ENCODE data around the gene INSL3.
A peak's percentile ranks its signal among the peaks of the same experiment; 100 is the strongest.

Gene INSL3

GRCh38 chr19:17821190-17821589 is at the start of gene INSL3:
Gene INSL3 (minus strand): TSS chr19:17821519. CDS start chr19:17821506, 13 bp downstream.
- DNase-seq (ENCODE audit: low spot score): no peak

- no peak for DNase-seq (ENCODE audit: low spot score)
These were observed 47.8 kb upstream of the INSL3 start for GRCh38 chr19:17869114-17869608.

- DNase-seq (ENCODE audit: low spot score): no peak
These were observed 47.4 kb upstream of the INSL3 start for GRCh38 chr19:17868669-17869068.

- no peak for DNase-seq (ENCODE audit: low spot score)
These were observed 45.7 kb upstream of the INSL3 start for GRCh38 chr19:17866964-17867486.

- no peak for DNase-seq (ENCODE audit: low spot score)
These were observed 45.1 kb upstream of the INSL3 start for GRCh38 chr19:17866312-17866963.

GRCh38 chr19:17865364-17866311 is 44.3 kb upstream of the INSL3 start:
- DNase-seq (ENCODE audit: low spot score): no peak

GRCh38 chr19:17863520-17864182 is 42.3 kb upstream of the INSL3 start:
- no peak for DNase-seq (ENCODE audit: low spot score)

- no peak for DNase-seq (ENCODE audit: low spot score)
These were observed 41.6 kb upstream of the INSL3 start for GRCh38 chr19:17862711-17863519.

GRCh38 chr19:17861542-17862402 is 40.5 kb upstream of the INSL3 start:
- no peak for DNase-seq (ENCODE audit: low spot score)

- DNase-seq (ENCODE audit: low spot score): no peak
These were observed 39.7 kb upstream of the INSL3 start for GRCh38 chr19:17860993-17861360.

GRCh38 chr19:17860331-17860992 is 39.1 kb upstream of the INSL3 start:
- DNase-seq (ENCODE audit: low spot score): no peak

GRCh38 chr19:17859533-17860330 is 38.4 kb upstream of the INSL3 start, which contains the start of gene RPL18A:
Gene RPL18A (plus strand): TSS chr19:17859910. CDS start chr19:17859957, 47 bp downstream.
- peak; percentile 99 for DNase-seq (ENCODE audit: low spot score)

GRCh38 chr19:17855280-17856152 is 34.2 kb upstream of the INSL3 start:
- DNase-seq (ENCODE audit: low spot score): peak; percentile 83

GRCh38 chr19:17854061-17854460 is 32.7 kb upstream of the INSL3 start:
- DNase-seq (ENCODE audit: low spot score): no peak

- DNase-seq (ENCODE audit: low spot score): no peak
These were observed 27.4 kb upstream of the INSL3 start for GRCh38 chr19:17848595-17849292.

GRCh38 chr19:17847538-17848366 is 26.4 kb upstream of the INSL3 start, which contains the start of gene JAK3:
Gene JAK3 (minus strand): TSS chr19:17847982. CDS start chr19:17844417, 3,565 bp downstream.
- peak; percentile 92 for DNase-seq (ENCODE audit: low spot score)
